Measurements from ENCODE around the gene ISYNA1.

The ISYNA1 gene

DNA sequence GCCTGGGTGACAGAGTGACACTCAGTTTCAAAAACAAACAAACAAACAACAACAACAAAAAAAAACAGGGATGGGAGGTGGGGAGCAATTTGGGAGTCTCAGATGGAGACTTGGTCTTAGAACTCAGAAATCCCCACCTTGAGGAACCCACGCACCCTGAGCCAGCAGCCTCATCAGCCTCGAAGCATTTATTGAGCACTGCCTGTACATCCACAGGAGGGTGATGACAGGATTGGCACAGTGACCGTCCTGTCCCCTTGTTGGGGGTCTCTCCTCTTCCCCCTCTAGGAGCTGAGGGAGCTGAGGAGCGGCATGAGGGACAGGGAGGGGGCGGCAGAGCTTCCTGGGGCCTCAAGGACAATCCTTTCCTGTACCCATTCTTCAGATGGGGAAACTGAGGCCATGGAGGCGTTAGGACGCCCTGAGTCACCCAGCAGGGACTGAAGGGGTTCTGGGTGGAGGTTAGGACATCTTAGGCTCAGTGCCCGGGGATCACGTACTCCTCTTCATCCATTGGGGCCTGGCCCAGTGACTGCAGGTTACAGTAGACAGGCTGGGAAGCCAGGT is 46.3 kb downstream of the ISYNA1 start:
- no peak for DNase-seq

DNA sequence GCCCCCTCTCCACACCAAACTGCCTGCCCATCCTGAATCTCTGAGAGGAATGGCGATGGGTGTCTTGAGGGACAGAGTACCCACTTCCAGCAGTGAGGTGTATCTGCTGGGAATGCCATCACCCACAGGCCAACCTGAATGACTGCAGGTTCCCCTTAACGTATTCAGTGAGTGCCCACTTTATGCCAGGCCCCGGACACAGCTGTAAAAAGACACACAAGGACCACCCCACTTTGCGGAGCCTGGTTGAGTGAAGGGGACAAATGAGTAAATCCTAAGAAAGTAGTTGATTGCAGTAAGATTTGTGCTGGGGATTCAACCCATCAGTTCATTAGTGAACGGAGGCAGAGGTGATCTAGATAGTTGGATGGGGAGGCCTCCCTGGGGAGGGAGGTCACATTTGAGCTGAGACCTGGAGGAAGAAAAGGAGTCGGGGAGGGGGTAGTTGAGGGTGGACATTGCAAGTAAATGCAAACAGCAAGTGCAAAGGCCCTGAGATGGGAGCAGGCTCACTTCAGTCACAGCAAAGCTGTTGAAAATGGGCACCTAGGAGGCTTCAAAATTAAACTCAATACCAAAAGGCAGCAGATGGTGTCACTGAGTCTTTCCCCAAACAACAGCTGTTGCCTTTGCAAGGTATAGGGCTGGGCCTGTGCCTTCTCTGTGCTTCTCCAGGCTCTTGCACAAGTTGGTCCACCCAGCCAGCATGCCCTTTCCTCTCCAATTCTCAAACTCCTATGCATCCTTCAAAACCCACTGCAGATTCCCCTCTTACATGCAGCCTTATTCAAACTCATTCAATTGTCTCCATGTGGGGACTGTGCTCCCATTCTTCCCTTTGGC is 47.6 kb downstream of the ISYNA1 start:
- no peak for DNase-seq

DNA sequence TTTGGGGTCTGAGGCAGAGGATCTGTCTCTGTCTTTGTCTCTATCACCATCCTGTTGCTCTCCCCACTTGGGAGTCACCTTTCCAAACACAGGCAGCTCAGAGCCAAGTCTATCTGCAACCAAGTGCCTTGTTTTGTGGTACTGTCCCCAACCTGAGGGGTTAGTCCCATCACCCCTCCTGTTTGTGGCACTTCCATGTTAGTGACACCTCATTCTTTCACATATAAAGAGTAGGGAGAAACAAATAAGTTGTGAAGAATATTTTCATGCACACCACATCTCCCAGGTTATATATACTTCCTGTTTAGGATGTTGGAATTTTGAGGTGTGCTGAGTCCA is 48.2 kb downstream of the ISYNA1 start:
- DNase-seq: no peak

DNA sequence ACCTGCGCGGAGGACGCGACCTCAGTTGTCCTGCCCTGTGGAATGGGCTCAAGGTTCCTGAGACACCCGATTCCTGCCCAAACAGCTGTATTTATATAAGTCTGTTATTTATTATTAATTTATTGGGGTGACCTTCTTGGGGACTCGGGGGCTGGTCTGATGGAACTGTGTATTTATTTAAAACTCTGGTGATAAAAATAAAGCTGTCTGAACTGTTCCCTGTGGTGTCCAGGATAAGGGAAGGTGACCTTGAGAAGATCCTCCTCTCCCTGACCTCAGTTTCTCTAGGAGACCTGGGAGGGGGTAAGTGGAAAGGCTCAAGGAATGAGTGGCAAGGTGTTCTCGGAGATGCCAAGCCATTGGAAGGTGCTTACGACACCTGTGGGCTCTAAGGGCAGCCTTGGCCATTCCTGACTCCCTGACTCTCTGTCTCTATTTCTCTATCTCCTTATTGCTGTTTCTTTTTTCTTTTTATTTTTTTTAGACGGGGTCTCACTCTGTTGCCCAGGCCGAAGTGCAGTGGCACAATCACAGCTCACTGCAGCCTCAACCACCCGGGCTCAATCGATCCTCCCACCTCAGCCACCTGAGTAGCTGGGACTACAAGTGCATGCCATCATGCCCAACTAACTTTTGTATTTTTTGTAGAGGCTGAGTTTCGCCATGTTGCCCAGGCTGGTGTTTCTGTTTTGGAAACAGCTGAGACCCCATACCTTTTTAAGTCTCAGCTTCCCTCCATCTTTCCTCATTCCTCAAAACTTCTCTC is 48.8 kb downstream of the ISYNA1 start:
- no peak for DNase-seq

DNA sequence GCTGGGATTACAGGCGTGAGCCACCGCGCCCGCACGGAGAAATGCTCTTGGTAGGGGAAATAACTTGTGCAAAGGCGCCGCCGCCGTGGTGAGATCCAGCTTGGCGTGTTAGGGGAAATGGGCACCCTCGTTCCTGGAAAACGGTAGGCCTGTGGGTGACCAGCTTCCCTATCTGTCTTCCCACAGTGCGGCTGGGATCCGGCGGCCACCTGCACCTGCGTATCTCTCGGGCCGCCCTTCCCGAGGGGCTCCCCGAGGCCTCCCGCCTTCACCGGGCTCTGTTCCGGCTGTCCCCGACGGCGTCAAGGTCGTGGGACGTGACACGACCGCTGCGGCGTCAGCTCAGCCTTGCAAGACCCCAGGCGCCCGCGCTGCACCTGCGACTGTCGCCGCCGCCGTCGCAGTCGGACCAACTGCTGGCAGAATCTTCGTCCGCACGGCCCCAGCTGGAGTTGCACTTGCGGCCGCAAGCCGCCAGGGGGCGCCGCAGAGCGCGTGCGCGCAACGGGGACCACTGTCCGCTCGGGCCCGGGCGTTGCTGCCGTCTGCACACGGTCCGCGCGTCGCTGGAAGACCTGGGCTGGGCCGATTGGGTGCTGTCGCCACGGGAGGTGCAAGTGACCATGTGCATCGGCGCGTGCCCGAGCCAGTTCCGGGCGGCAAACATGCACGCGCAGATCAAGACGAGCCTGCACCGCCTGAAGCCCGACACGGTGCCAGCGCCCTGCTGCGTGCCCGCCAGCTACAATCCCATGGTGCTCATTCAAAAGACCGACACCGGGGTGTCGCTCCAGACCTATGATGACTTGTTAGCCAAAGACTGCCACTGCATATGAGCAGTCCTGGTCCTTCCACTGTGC is 49.6 kb downstream of the ISYNA1 start:
- peak; percentile 54 to 71 (median 66) for DNase-seq

DNA sequence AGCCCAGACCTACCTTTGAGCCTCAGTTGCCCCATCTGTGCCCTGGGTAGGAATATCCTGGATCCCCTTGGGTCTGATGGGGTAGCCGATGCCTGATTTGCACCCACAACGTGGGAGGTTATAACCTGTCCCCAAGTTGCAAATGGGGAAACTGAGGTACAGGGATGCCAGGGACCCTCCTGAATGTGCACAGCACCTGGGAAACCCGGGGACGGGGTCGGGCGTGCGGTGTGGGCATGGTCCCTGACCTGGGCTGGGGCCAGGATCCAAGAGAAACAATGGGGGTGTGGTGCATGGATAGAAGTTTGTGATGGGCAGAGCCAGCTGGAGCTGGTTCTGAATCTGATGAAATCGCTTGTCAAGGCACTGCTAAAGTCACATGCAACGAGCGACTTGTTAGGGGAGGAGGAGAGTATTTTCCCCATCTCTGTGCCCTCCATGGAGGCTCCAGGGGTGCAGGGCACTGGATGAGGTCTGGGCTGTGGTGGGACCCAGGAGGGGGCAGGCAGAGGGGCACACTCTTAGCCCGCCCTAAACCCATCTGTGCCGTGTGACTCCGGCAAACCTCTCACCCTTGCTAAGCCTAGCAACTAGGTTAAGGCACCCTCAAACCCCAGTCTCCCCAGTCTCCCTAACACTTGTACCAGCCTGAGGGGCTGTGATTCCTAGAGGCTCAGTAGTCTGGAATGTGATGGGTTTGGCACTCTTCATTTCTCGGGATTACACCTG is 51.2 kb downstream of the ISYNA1 start:
- DNase-seq: no peak

DNA sequence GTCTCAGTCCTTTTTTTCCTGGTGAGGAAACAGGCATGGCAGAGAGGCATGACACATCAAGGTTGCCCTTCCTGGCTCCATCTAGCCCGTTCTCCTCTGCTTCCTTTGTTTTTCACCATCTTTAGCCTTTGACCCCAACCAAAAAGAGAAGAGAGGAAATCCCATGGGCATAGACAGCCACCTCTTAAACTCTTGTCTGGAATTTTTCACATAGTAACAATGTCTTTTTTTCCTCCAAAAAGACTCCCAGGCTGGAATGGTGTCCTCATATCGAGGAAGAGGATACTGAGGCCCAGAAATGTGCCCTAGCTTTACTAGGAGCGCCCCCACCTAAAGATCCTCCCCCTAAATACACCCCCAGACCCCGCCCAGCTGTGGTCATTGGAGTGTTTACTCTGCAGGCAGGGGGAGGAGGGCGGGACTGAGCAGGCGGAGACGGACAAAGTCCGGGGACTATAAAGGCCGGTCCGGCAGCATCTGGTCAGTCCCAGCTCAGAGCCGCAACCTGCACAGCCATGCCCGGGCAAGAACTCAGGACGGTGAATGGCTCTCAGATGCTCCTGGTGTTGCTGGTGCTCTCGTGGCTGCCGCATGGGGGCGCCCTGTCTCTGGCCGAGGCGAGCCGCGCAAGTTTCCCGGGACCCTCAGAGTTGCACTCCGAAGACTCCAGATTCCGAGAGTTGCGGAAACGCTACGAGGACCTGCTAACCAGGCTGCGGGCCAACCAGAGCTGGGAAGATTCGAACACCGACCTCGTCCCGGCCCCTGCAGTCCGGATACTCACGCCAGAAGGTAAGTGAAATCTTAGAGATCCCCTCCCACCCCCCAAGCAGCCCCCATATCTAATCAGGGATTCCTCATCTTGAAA is 52.0 kb downstream of the ISYNA1 start, which contains the start of gene GDF15:
GDF15 (plus strand) TSS at position 484 of the 868 bp plus-strand sequence; CDS start at position 516, 32 bp downstream.
- DNase-seq: peak in 2 of 5 experiments; percentile 15 to 34

DNA sequence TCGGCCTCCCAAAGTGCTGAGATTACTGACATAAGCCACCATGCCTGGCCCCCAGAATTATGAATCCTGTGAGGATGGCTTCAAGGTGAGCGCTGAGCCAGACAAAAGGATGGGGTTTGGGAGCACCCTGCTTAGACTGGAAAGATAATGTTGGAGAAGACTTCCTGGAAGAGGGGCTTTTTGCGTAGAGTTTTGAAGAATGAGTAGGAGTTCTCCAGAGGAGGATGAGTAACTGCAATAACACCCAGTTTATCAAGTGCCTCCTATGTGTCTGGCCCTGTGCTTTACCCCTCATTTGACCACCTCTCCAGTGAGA is 52.6 kb downstream of the ISYNA1 start:
- DNase-seq: no peak

DNA sequence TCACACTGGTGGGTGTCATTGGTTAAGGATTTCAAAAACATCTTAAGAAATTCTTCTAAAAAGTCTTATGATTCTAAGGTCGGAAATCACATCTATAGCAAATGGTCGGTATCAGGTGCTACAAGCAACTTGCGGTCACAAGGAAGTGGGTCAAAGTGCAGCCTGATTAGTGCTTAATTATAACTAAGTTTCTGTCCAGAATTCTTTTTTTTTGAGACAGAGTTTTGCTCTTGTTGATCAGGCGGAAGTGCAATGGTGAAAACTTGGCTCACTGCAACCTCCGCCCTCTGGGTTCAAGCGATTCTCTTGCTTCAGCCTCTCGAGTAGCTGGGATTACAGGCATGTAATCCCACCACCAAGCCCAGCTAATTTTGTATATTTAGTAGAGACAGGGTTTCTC is 53.2 kb downstream of the ISYNA1 start:
- DNase-seq: no peak

Measured in T-helper 2 cell (primary cell).